NT2/D1 (cell line): ENCODE results near the gene SUV39H2.

Experiments
- YY1 ChIP-seq: IDR thresholded peaks from 2 replicates; pipeline ENCODE4 v1.6.1; 2011; ENCODE audit not compliant: insufficient read length, insufficient read depth
- ZNF274 ChIP-seq: IDR thresholded peaks from 2 replicates; pipeline ENCODE4 v1.6.1; 2011; ENCODE audit warnings: mild to moderate bottlenecking, low read depth, low read length

- TF ChIP-seq YY1 (no peak), ZNF274 (no peak)
Observed at GRCh38 chr10:14859775-14860174, 18.9 kb upstream of the SUV39H2 start.
